ENCODE measurements around the gene VNN1.

Gene VNN1

GRCh38 chr6:132760256-132760655 lies 46.4 kb upstream of the VNN1 start:
- no peak for TF ChIP-seq CSDC2 (CRISPR knock-in tag; IDR thresholded peaks at IDR 0.05)
- no peak for TF ChIP-seq POU6F1 (CRISPR knock-in tag; IDR thresholded peaks at IDR 0.05; ENCODE audit: borderline replicate concordance, low read depth)
- no peak for TF ChIP-seq ZNF8 (CRISPR knock-in tag; IDR thresholded peaks at IDR 0.05)
- no peak for TF ChIP-seq ISL1 (CRISPR knock-in tag; IDR thresholded peaks at IDR 0.05)
- TF ChIP-seq PATZ1 (CRISPR knock-in tag; IDR thresholded peaks at IDR 0.05; ENCODE audit: borderline replicate concordance), result no peak
- TF ChIP-seq PPARA (CRISPR knock-in tag; IDR thresholded peaks at IDR 0.05; ENCODE audit: borderline replicate concordance), result no peak
- TF ChIP-seq ZFP3 (CRISPR knock-in tag; IDR thresholded peaks at IDR 0.05), result no peak
- no peak for TF ChIP-seq ZNF70 (CRISPR knock-in tag; IDR thresholded peaks at IDR 0.05)
- no peak for TF ChIP-seq ZFP30 (CRISPR knock-in tag; IDR thresholded peaks at IDR 0.05)
- TF ChIP-seq CREB5 (CRISPR knock-in tag; IDR thresholded peaks at IDR 0.05; ENCODE audit: low read depth), result no peak
- no peak for TF ChIP-seq TOX (CRISPR knock-in tag; IDR thresholded peaks at IDR 0.05; ENCODE audit: borderline replicate concordance)
- TF ChIP-seq BACH2 (CRISPR knock-in tag; IDR thresholded peaks at IDR 0.05; ENCODE audit: borderline replicate concordance), result no peak
- TF ChIP-seq ZNF565 (CRISPR knock-in tag; conservative IDR thresholded peaks at IDR 0.05; ENCODE audit: low read depth), result no peak
- TF ChIP-seq ESRRG (CRISPR knock-in tag; IDR thresholded peaks at IDR 0.05), result no peak
- TF ChIP-seq CSRNP3 (CRISPR knock-in tag; IDR thresholded peaks at IDR 0.05), result no peak
- no peak for TF ChIP-seq TSHZ2 (CRISPR knock-in tag; IDR thresholded peaks at IDR 0.05)
- TF ChIP-seq ZC3H10 (CRISPR knock-in tag; IDR thresholded peaks at IDR 0.05), result no peak
- no peak for ATAC-seq

GRCh38 chr6:132758689-132759088 lies 44.8 kb upstream of the VNN1 start:
- no peak for ATAC-seq
- TF ChIP-seq TCF4 (CRISPR knock-in tag; IDR thresholded peaks at IDR 0.05; ENCODE audit: borderline replicate concordance), result no peak
- TF ChIP-seq RARB (CRISPR knock-in tag; IDR thresholded peaks at IDR 0.05), result no peak
- no peak for TF ChIP-seq ZC3H10 (CRISPR knock-in tag; IDR thresholded peaks at IDR 0.05)
- TF ChIP-seq GLIS3 (CRISPR knock-in tag; IDR thresholded peaks at IDR 0.05), result no peak
- TF ChIP-seq ZFP30 (CRISPR knock-in tag; IDR thresholded peaks at IDR 0.05), result no peak
- no peak for TF ChIP-seq SNAI2 (CRISPR knock-in tag; IDR thresholded peaks at IDR 0.05)
- no peak for TF ChIP-seq CSDC2 (CRISPR knock-in tag; IDR thresholded peaks at IDR 0.05)
- no peak for TF ChIP-seq TOX (CRISPR knock-in tag; IDR thresholded peaks at IDR 0.05; ENCODE audit: borderline replicate concordance)
- TF ChIP-seq ZNF565 (CRISPR knock-in tag; conservative IDR thresholded peaks at IDR 0.05; ENCODE audit: low read depth), result no peak
- no peak for TF ChIP-seq POU6F1 (CRISPR knock-in tag; IDR thresholded peaks at IDR 0.05; ENCODE audit: borderline replicate concordance, low read depth)
- TF ChIP-seq BACH2 (CRISPR knock-in tag; IDR thresholded peaks at IDR 0.05; ENCODE audit: borderline replicate concordance), result no peak
- TF ChIP-seq CSRNP3 (CRISPR knock-in tag; IDR thresholded peaks at IDR 0.05), result no peak
- no peak for TF ChIP-seq PPARA (CRISPR knock-in tag; IDR thresholded peaks at IDR 0.05; ENCODE audit: borderline replicate concordance)
- TF ChIP-seq ZNF8 (CRISPR knock-in tag; IDR thresholded peaks at IDR 0.05), result no peak
- TF ChIP-seq CREB5 (CRISPR knock-in tag; IDR thresholded peaks at IDR 0.05; ENCODE audit: low read depth), result no peak

Measured in SK-N-SH treated with all-trans-retinoic acid at 6 μM for 48 hours (cell line).